ENCODE measurements around the gene PROM1.

PROM1 gene

GRCh38 chr4:16043642-16044498 lies 40.0 kb downstream of the PROM1 start:
- no peak for DNase-seq (ENCODE audit: low read depth)
- TF ChIP-seq CTCF (IDR thresholded peaks at IDR 0.05; ENCODE audit: low read depth, low read length, missing control alignments): no peak
- no peak overlapping the region for H3K4me3 ChIP-seq (ENCODE audit: low read depth, low read length)

GRCh38 chr4:16039139-16039538 lies 44.7 kb downstream of the PROM1 start:
- H3K4me3 ChIP-seq (ENCODE audit: low read depth, low read length): no peak overlapping the region
- TF ChIP-seq CTCF (IDR thresholded peaks at IDR 0.05; ENCODE audit: low read depth, low read length, missing control alignments): no peak
- no peak for DNase-seq (ENCODE audit: low read depth)

GRCh38 chr4:16037901-16038300 lies 45.9 kb downstream of the PROM1 start:
- no peak for DNase-seq (ENCODE audit: low read depth)
- H3K4me3 ChIP-seq (ENCODE audit: low read depth, low read length): no peak overlapping the region
- no peak for TF ChIP-seq CTCF (IDR thresholded peaks at IDR 0.05; ENCODE audit: low read depth, low read length, missing control alignments)

GRCh38 chr4:16035843-16036242 lies 48.0 kb downstream of the PROM1 start:
- DNase-seq (ENCODE audit: low read depth): no peak
- no peak overlapping the region for H3K4me3 ChIP-seq (ENCODE audit: low read depth, low read length)
- no peak for TF ChIP-seq CTCF (IDR thresholded peaks at IDR 0.05; ENCODE audit: low read depth, low read length, missing control alignments)

- no peak for DNase-seq (ENCODE audit: low read depth)
- H3K4me3 ChIP-seq (ENCODE audit: low read depth, low read length): no peak overlapping the region
- no peak for TF ChIP-seq CTCF (IDR thresholded peaks at IDR 0.05; ENCODE audit: low read depth, low read length, missing control alignments)
Measured at GRCh38 chr4:16034010-16034748, 49.6 kb downstream of the PROM1 start.

- no peak for DNase-seq (ENCODE audit: low read depth)
- no peak for TF ChIP-seq CTCF (IDR thresholded peaks at IDR 0.05; ENCODE audit: low read depth, low read length, missing control alignments)
- H3K4me3 ChIP-seq (ENCODE audit: low read depth, low read length): no peak overlapping the region
Measured at GRCh38 chr4:16032396-16032770, 51.4 kb downstream of the PROM1 start.

Data from GM12864 (cell line).